OCI-LY1 (cell line): ENCODE measurements around the gene FLRT1.

Experiments used
- EZH2 ChIP-seq: fragments of 200-600 bp; sonication (generic), shearing (Covaris generic); IDR thresholded peaks from 2 replicates; pipeline ENCODE4 v1.8.0; 2017; ENCODE audit warnings: borderline replicate concordance, mixed run types, mild to moderate bottlenecking, antibody characterized with exemption, low read length, moderate library complexity, mixed read lengths
- TF ChIP-seq, protein P1 (sequence below): fragments of 200-600 bp; sonication (generic), shearing (Covaris generic); IDR thresholded peaks from 2 replicates; pipeline ENCODE4 v1.5.1; 2017; ENCODE audit warnings: mild to moderate bottlenecking, antibody characterized with exemption, low read length, moderate library complexity, mixed read lengths

DNA sequence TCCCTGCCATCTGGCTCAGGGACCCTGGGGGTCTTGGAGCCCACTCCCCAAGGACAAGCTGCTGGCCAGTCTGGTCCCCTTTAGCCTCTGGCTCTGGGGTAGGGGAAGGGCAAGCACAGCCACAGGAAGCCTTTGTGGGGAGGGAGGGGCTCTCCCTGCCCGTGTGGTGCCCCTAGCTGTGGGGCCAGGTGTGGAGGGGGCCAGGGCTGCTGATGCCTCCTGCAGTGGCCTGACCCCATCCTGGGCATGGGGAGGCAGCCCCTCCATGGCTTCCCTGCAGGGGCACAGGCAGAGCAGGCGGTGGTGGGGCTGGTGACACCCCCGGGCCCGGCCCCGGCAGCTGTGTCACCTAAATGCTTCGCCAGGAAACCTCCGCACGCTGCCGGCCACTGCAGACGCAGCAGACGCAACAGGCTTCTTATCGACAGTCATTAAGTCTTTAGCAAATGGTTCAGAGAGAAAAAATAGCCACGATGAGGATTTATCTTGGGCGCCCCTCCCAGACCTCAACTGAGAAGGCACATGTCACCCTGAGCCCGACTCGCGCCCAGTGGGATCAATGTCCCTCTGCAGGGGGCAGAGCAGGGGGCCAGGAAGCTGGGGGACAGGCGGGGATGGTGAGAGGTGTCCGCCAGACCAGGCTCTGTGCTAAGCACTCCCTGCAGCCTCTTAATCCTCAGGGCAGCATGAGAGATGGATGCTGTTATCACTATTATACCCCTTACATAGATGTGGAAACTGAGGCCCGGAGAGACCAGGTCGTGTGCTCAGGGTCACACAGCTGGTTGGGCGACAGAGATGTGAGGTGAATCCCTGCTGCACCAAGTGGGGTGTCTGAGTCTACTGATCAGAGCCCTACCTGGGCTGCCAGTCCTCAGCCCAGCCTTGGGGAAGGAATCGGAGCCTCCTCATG lies 33.9 kb downstream of the FLRT1 start:
- no peak for TF ChIP-seq EZH2
- TF ChIP-seq, protein P1, sequence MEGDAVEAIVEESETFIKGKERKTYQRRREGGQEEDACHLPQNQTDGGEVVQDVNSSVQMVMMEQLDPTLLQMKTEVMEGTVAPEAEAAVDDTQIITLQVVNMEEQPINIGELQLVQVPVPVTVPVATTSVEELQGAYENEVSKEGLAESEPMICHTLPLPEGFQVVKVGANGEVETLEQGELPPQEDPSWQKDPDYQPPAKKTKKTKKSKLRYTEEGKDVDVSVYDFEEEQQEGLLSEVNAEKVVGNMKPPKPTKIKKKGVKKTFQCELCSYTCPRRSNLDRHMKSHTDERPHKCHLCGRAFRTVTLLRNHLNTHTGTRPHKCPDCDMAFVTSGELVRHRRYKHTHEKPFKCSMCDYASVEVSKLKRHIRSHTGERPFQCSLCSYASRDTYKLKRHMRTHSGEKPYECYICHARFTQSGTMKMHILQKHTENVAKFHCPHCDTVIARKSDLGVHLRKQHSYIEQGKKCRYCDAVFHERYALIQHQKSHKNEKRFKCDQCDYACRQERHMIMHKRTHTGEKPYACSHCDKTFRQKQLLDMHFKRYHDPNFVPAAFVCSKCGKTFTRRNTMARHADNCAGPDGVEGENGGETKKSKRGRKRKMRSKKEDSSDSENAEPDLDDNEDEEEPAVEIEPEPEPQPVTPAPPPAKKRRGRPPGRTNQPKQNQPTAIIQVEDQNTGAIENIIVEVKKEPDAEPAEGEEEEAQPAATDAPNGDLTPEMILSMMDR, result no peak
